ACHN (cell line): Measurements from ENCODE around the gene ZMIZ2.
A peak's percentile ranks its signal among the peaks of the same experiment; 100 is the strongest.
"Not testable (repeated sequence)": the region's sequence is repeated elsewhere in the genome, so short reads cannot be mapped to it uniquely, and the experiment has no call there.

ENCODE experiments used
- DNase-seq: peaks from one replicate; pipeline ENCODE4 v3.0.0-alpha.2; 2015
- in situ Hi-C: cut with HindIII; loops from 2 replicates; pipeline ENCODE4 v1.10.0; 2017; ENCODE audit warnings: low sequenced_read_pairs, low pct_ligation_motif_present, low pct_unique_long_range_greater_than_20kb

ZMIZ2 gene

GRCh38 chr7:44748045-44748947 is at the start of gene ZMIZ2:
ZMIZ2 (plus strand) TSS chr7:44748847; CDS start chr7:44756250, 7,403 bp downstream.
- in situ Hi-C loops = no loop called here
- peak; percentile 91 for DNase-seq

GRCh38 chr7:44699598-44699997 is 49.0 kb upstream of the ZMIZ2 start:
- in situ Hi-C loops, DNase-seq: not testable (repeated sequence)

GRCh38 chr7:44700322-44700721 is 48.3 kb upstream of the ZMIZ2 start:
- DNase-seq = no peak
- in situ Hi-C loops = no loop called here

GRCh38 chr7:44703391-44703790 is 45.3 kb upstream of the ZMIZ2 start:
- DNase-seq, in situ Hi-C loops: not testable (repeated sequence)

GRCh38 chr7:44703921-44704320 is 44.7 kb upstream of the ZMIZ2 start:
- DNase-seq = no peak
- in situ Hi-C loops = no loop called here

GRCh38 chr7:44705434-44705833 is 43.2 kb upstream of the ZMIZ2 start:
- DNase-seq = no peak
- in situ Hi-C loops = no loop called here

GRCh38 chr7:44706788-44707557 is 41.7 kb upstream of the ZMIZ2 start:
- in situ Hi-C loops = no loop called here
- DNase-seq = no peak

GRCh38 chr7:44707558-44708230 is 41.0 kb upstream of the ZMIZ2 start:
- in situ Hi-C loops = no loop called here
- DNase-seq = no peak

- in situ Hi-C loops = no loop called here
These were observed 39.4 kb upstream of the ZMIZ2 start for GRCh38 chr7:44709011-44709915.

GRCh38 chr7:44709945-44710596 is 38.6 kb upstream of the ZMIZ2 start:
- in situ Hi-C loops = no loop called here
- DNase-seq = no peak

More at GRCh38 chr7:44709011-44709915, 39.4 kb upstream of the ZMIZ2 start:
- no peak for DNase-seq

- no peak for DNase-seq
- in situ Hi-C loops = no loop called here
These were observed 37.1 kb upstream of the ZMIZ2 start for GRCh38 chr7:44711528-44711927.

GRCh38 chr7:44712012-44712411 is 36.6 kb upstream of the ZMIZ2 start:
- in situ Hi-C loops = no loop called here
- DNase-seq = no peak

- DNase-seq = no peak
- in situ Hi-C loops = no loop called here
These were observed 35.5 kb upstream of the ZMIZ2 start for GRCh38 chr7:44713141-44713540.

GRCh38 chr7:44713680-44714335 is 34.8 kb upstream of the ZMIZ2 start:
- DNase-seq = no peak
- in situ Hi-C loops = no loop called here

- in situ Hi-C loops = no loop called here
- no peak for DNase-seq
These were observed 32.4 kb upstream of the ZMIZ2 start for GRCh38 chr7:44716205-44716604.

- no peak for DNase-seq
- in situ Hi-C loops = no loop called here
These were observed 28.3 kb upstream of the ZMIZ2 start for GRCh38 chr7:44720301-44720700.

- no peak for DNase-seq
- in situ Hi-C loops = no loop called here
These were observed 24.4 kb upstream of the ZMIZ2 start for GRCh38 chr7:44724276-44724675.
